GM12874 (cell line): ENCODE results near the gene CRADD.

Experiments used
- TF ChIP-seq, protein P1 (sequence below): IDR thresholded peaks from 2 replicates; pipeline ENCODE4 v1.5.1; 2011; ENCODE audit warnings: low read depth, mild to moderate bottlenecking, control low read depth, low read length, moderate library complexity; ENCODE audit not compliant: insufficient read depth

Gene CRADD

DNA sequence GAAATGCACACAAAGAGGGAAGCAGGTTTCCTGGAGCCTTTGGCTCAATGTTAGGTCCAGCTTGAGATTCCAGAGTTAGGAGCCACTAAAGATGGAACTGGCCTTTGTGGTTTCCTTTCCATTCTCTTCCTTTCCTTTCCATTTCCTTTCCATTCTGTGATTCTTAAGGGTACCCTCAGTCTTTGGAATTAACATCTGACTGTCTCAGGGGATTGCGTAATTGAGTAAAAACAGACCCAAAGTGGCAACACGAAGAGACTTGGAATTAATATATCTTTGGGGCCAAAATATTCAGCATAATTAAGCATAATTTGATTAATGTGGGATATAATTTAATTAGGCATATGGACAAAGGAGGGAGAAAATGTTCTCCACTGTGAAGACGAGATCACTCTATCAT, 205.6 kb downstream of the CRADD start:
- TF ChIP-seq, protein P1, sequence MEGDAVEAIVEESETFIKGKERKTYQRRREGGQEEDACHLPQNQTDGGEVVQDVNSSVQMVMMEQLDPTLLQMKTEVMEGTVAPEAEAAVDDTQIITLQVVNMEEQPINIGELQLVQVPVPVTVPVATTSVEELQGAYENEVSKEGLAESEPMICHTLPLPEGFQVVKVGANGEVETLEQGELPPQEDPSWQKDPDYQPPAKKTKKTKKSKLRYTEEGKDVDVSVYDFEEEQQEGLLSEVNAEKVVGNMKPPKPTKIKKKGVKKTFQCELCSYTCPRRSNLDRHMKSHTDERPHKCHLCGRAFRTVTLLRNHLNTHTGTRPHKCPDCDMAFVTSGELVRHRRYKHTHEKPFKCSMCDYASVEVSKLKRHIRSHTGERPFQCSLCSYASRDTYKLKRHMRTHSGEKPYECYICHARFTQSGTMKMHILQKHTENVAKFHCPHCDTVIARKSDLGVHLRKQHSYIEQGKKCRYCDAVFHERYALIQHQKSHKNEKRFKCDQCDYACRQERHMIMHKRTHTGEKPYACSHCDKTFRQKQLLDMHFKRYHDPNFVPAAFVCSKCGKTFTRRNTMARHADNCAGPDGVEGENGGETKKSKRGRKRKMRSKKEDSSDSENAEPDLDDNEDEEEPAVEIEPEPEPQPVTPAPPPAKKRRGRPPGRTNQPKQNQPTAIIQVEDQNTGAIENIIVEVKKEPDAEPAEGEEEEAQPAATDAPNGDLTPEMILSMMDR: no peak

DNA sequence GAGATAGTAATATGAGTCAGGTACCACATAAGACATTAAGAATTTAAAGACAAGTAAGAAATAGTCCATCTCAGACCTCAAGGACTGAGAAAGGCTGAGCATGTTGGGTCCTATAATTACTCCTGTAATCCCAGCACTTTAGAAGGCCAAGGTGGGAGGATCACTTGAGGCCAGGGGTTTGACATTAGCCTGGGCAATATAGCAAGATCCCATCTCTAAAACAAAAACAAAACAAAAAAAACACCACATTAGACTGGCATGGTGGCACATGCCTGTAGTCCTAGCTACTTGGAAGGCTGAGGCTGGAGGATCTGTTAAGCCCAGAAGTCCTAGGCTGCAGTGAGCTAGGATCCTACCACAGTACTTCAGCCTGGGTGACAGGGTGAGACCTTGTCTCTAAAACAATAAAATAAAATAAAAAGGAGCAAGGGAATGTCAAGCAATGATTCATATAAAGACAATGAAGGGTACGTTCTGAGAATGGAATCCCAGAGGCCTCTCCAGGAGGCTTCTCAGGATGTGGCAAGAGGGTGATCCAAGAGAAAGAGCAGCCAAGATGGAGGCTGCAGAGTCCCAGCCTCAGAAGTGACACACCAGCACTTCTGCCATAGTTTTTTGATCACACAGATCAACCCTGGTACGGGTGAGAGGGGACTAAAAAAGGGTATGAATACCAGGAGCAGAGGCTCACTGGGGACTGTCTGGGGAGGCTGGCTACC, 206.4 kb downstream of the CRADD start:
- TF ChIP-seq, protein P1: no peak

DNA sequence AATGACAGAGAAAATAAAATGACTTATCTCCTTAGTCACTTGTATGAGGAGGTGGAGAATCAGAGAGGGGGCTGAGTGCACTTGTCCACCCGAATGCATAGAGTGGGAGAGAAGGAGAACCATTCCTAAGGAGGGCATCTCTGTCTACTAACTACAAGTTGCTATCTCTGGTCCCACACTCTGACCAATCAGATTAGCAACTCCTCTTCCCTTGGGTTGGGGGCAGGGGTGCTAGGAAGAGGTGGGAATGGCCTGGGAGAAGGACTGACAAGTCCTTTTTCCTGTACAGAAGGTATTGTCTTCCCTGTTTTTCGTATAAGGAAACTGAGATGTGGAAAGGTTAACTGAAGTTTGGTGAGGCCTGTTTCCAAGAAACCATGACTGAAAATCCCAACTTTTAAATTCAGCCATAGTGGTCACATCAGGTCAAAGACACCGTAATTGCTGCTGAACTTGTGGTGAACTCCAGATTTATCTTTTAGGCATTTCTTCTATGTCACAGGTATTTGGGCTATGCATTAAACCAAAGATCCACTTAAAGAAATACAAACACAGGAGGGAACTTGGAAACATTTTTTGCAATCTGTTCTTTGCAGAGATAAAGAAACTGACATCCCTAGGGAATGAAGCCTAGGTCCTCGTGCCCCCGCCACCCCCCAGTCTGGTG, 207.8 kb downstream of the CRADD start:
- TF ChIP-seq, protein P1: no peak

DNA sequence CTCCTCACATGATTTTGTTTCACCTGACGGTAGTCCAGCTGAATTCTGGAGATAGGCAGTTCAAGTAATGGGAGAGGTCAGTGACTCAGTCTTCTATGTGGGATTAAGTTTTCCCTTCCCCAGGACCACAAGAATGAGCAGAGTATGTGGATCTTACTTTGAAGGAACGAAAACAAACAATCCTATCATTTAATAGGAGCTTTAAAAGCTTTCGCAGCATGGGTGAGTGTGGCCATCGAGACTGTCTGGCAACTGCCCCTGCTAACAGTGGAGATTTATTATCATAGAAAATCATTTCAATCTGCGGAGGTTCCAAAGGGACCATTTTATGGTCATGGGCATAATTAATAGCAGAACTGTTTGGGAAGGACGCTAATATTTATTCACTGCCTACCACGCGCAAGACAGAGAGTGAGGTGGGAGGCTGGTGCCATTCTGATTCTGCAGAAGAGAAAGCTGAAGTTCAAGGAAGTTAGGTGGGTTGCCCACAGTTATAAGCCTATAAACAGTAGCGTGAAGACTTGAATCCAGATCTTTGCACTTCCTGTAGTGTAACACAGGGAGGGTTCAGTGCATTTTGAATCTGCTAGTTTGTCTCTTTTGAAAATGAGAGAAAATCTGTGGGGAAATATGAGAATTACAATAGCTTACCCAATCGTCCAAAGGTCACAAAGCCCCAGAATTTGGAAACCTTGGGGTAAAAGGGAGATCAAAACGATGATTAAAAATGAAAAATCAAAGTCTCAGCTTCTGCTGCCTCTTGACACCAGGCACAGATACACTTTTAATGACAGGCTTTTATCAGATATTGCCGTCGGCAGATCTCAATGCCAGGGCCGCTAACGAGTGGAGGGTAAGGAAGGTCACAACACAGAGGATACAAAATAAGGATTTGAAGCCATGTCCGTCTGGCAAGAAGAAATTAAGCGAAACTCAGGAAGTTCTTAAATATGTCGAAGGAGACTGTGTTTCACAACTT, 209.6 kb downstream of the CRADD start:
- TF ChIP-seq, protein P1: no peak

DNA sequence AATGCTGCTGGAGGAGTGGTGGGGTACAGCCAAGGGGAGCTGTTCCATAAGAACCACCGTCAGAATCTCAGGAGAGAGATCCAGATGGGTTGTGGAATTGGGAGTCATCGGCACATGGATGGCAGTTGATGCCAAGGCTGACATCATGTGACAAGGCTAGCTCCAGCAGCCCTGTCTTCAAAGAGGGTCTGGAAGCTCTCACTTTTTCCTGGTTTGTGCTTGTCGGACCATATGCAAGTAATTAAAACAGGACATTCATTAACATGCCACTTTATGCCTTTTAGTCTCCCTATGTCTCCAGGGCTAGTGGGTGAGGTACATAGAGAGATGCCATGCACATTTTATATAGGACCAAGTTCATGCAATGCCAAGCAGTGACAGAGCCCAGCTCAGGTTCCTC, 211.8 kb downstream of the CRADD start:
- TF ChIP-seq, protein P1: no peak

DNA sequence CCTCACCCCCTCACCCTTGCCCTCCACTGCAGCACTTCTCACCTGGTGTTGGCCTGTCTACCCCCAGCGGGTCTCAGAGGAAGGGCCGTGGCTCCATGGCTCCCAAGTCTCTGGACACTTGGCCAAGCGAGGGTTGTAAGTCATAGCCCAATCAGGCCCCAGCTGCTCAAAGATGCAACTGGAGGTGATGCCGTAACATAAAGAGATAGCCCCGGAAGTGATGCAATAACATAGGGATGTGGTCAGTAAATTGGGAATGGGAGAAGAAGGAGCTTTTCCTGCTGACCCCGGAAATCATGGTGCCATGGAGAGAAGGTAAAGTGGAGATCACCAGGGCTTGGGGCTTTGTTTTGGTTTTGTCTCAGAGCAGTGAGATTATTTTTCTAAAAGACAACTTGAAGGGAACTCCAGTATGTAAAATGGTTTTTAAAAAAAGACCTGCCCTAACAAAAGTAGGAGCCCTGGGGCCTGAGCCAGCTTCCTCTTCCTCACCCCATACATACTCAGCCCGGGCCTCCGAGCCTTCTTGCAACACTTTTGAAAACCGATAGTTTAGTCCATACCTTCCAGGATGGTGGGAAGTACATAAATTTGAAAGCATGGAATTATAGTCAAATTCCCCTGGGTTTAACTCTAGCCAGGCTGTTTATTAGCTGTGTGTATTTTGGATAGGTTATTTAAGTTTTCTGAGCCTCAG, 212.5 kb downstream of the CRADD start:
- TF ChIP-seq, protein P1: no peak
